Thyroid gland (tissue), 4 donors: ENCODE results near the gene CCR6.

ENCODE experiments used
- POLR2A ChIP-seq, 2 donors: fragments of 450-650 bp; IDR thresholded peaks; one replicate each; pipeline ENCODE4 v1.6.1; 2017; ENCODE audit warnings: antibody characterized with exemption in 2 of 2, mild to moderate bottlenecking in 2 of 2, moderate library complexity in 1 of 2
- TF ChIP-seq, protein P1 (sequence below), 6 experiments: fragments of 200-600 bp in 3 of 6; fragments of 450-650 bp in 3 of 6; sonication (generic) in 3 of 6; IDR thresholded peaks; one replicate each; pipeline ENCODE4 v1.5.1; 2016 to 2019; ENCODE audit warnings: antibody characterized with exemption in 6 of 6, mild to moderate bottlenecking in 2 of 6, inconsistent platforms in 1 of 6, moderate library complexity in 1 of 6

- TF ChIP-seq, protein P1, sequence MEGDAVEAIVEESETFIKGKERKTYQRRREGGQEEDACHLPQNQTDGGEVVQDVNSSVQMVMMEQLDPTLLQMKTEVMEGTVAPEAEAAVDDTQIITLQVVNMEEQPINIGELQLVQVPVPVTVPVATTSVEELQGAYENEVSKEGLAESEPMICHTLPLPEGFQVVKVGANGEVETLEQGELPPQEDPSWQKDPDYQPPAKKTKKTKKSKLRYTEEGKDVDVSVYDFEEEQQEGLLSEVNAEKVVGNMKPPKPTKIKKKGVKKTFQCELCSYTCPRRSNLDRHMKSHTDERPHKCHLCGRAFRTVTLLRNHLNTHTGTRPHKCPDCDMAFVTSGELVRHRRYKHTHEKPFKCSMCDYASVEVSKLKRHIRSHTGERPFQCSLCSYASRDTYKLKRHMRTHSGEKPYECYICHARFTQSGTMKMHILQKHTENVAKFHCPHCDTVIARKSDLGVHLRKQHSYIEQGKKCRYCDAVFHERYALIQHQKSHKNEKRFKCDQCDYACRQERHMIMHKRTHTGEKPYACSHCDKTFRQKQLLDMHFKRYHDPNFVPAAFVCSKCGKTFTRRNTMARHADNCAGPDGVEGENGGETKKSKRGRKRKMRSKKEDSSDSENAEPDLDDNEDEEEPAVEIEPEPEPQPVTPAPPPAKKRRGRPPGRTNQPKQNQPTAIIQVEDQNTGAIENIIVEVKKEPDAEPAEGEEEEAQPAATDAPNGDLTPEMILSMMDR (IDR thresholded peaks at IDR 0.05) = no peak
- no peak for TF ChIP-seq POLR2A (IDR thresholded peaks at IDR 0.05)
Measured at GRCh38 chr6:167115054-167115453, 7.8 kb upstream of the CCR6 start.
